ENCODE measurements around the gene NUDT13. TPM values are rescaled to one million over a fixed set of nuclear protein-coding genes. Genes with fewer than 3 reads are reported as not detected.

NUDT13 gene
- polyA plus RNA-seq, 1 donor from 2014 or later, result 1.8 TPM

DNA sequence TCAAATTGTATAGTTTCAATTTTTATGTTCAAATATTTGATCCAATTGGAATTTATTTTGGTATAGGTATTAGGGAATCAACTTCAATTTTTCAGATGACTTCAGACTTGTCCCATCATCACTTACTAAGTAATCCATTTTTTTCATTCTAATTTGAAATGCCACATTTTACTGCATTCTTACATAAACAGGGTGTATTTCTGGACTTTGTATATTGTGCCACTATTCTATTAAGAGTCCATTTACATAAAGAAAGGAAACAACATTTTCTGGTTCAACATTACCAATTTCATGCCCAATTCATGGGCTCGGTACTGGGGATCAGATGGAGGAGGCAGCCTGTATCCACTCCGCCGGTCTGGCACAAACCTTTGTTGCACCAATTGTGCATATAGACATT, 41.8 kb downstream of the NUDT13 start:
- H3K4me2 ChIP-seq (ENCODE audit: low read length), result no peak overlapping the region
- H3K36me3 ChIP-seq (ENCODE audit: insufficient read depth, low read length), result peaks cover 10% of the 10 kb centered on the region
- TF ChIP-seq EZH2 (IDR thresholded peaks at IDR 0.05; ENCODE audit: borderline replicate concordance, insufficient read depth, low read length, poor library complexity, severe bottlenecking) (no peak), POLR2AphosphoS5 (IDR thresholded peaks at IDR 0.05) (no peak), RAD21 (conservative IDR thresholded peaks at IDR 0.05) (no peak), MXI1 (conservative IDR thresholded peaks at IDR 0.05; ENCODE audit: poor library complexity, severe bottlenecking) (no peak), TAF1 (IDR thresholded peaks at IDR 0.05; ENCODE audit: low read depth) (no peak), EP300 (conservative IDR thresholded peaks at IDR 0.05; ENCODE audit: poor library complexity, severe bottlenecking) (no peak), SMC3 (conservative IDR thresholded peaks at IDR 0.05; ENCODE audit: poor library complexity) (no peak)
- TF ChIP-seq, protein P1, sequence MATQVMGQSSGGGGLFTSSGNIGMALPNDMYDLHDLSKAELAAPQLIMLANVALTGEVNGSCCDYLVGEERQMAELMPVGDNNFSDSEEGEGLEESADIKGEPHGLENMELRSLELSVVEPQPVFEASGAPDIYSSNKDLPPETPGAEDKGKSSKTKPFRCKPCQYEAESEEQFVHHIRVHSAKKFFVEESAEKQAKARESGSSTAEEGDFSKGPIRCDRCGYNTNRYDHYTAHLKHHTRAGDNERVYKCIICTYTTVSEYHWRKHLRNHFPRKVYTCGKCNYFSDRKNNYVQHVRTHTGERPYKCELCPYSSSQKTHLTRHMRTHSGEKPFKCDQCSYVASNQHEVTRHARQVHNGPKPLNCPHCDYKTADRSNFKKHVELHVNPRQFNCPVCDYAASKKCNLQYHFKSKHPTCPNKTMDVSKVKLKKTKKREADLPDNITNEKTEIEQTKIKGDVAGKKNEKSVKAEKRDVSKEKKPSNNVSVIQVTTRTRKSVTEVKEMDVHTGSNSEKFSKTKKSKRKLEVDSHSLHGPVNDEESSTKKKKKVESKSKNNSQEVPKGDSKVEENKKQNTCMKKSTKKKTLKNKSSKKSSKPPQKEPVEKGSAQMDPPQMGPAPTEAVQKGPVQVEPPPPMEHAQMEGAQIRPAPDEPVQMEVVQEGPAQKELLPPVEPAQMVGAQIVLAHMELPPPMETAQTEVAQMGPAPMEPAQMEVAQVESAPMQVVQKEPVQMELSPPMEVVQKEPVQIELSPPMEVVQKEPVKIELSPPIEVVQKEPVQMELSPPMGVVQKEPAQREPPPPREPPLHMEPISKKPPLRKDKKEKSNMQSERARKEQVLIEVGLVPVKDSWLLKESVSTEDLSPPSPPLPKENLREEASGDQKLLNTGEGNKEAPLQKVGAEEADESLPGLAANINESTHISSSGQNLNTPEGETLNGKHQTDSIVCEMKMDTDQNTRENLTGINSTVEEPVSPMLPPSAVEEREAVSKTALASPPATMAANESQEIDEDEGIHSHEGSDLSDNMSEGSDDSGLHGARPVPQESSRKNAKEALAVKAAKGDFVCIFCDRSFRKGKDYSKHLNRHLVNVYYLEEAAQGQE (IDR thresholded peaks at IDR 0.05; ENCODE audit: borderline replicate concordance), result no peak
- TF ChIP-seq, protein P2, sequence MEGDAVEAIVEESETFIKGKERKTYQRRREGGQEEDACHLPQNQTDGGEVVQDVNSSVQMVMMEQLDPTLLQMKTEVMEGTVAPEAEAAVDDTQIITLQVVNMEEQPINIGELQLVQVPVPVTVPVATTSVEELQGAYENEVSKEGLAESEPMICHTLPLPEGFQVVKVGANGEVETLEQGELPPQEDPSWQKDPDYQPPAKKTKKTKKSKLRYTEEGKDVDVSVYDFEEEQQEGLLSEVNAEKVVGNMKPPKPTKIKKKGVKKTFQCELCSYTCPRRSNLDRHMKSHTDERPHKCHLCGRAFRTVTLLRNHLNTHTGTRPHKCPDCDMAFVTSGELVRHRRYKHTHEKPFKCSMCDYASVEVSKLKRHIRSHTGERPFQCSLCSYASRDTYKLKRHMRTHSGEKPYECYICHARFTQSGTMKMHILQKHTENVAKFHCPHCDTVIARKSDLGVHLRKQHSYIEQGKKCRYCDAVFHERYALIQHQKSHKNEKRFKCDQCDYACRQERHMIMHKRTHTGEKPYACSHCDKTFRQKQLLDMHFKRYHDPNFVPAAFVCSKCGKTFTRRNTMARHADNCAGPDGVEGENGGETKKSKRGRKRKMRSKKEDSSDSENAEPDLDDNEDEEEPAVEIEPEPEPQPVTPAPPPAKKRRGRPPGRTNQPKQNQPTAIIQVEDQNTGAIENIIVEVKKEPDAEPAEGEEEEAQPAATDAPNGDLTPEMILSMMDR (IDR thresholded peaks at IDR 0.05; ENCODE audit: poor library complexity, severe bottlenecking), result no peak
- no peak overlapping the region for H2AFZ ChIP-seq (ENCODE audit: low read depth, low read length)
- no peaks in the 10 kb centered on the region for H3K9me3 ChIP-seq (ENCODE audit: low read length)
- no peak overlapping the region for H3K9ac ChIP-seq (ENCODE audit: low read length)
- H3K27me3 ChIP-seq (ENCODE audit: insufficient read depth, low read depth, low read length), result no peaks in the 10 kb centered on the region
- H3K79me2 ChIP-seq (replicated peaks; ENCODE audit: insufficient read depth, low read length), result no peaks in the 10 kb centered on the region
- H3K9me2 ChIP-seq (ENCODE audit: insufficient read depth, low read length), result no peaks in the 10 kb centered on the region
- H3K27ac ChIP-seq (ENCODE audit: low read length), result no peak overlapping the region
- no peak overlapping the region for H3K4me3 ChIP-seq (ENCODE audit: low read length)
- H3F3A ChIP-seq (ENCODE audit: insufficient read depth, low read length, poor library complexity, severe bottlenecking), result no peaks in the 10 kb centered on the region
- H4K20me1 ChIP-seq (ENCODE audit: insufficient read depth), result no peaks in the 10 kb centered on the region

DNA sequence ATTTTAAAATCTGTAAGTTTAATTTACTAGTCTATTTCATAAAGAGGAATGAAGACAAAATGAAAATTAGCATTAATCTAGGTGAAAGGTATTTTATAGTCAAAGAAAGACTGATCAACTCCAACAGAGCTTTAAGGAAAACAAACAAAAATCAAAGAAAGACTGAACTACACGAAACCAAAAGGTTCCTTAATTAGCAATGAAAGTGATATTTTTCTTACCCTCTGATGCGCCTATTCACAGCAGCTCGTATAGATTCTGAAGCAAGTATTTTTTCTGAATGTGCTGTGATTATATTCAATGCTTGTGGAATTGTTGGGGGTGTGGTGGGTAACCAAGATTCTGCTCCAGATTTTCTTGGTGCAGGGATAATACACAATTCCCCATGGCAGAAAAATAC, 45.8 kb downstream of the NUDT13 start:
- no peak overlapping the region for H3K4me2 ChIP-seq (ENCODE audit: low read length)
- H3F3A ChIP-seq (ENCODE audit: insufficient read depth, low read length, poor library complexity, severe bottlenecking), result no peaks in the 10 kb centered on the region
- no peak overlapping the region for H3K9ac ChIP-seq (ENCODE audit: low read length)
- H3K9me3 ChIP-seq (ENCODE audit: low read length), result no peaks in the 10 kb centered on the region
- peaks cover 10% of the 10 kb centered on the region for H3K36me3 ChIP-seq (ENCODE audit: insufficient read depth, low read length)
- no peaks in the 10 kb centered on the region for H3K27me3 ChIP-seq (ENCODE audit: insufficient read depth, low read depth, low read length)
- no peak overlapping the region for H3K27ac ChIP-seq (ENCODE audit: low read length)
- no peak overlapping the region for H2AFZ ChIP-seq (ENCODE audit: low read depth, low read length)
- H3K4me3 ChIP-seq (ENCODE audit: low read length), result no peak overlapping the region
- TF ChIP-seq, protein P1 (IDR thresholded peaks at IDR 0.05; ENCODE audit: borderline replicate concordance), result no peak
- H3K79me2 ChIP-seq (replicated peaks; ENCODE audit: insufficient read depth, low read length), result peaks cover 4% of the 10 kb centered on the region
- no peaks in the 10 kb centered on the region for H3K9me2 ChIP-seq (ENCODE audit: insufficient read depth, low read length)
- H4K20me1 ChIP-seq (ENCODE audit: insufficient read depth), result no peaks in the 10 kb centered on the region

Data from neural cell (in vitro differentiated cells).